Testis (tissue), 3 donors: ENCODE data around the gene SLC44A1. TPM values are rescaled to one million over a fixed set of nuclear protein-coding genes. Genes with fewer than 3 reads are reported as not detected.
"Not testable (repeated sequence)": the region's sequence is repeated elsewhere in the genome, so short reads cannot be mapped to it uniquely, and the experiment has no call there.

Experiments
- DNase-seq: peaks from one replicate; pipeline ENCODE4 v3.0.0-alpha.2; 2019
- H3K27ac ChIP-seq, 2 donors: fragments of 200-600 bp; sonication (generic); one replicate each; pipeline ENCODE4 v1.5.1; 2019
- H3K27me3 ChIP-seq: fragments of 200-600 bp; sonication (generic); one replicate; pipeline ENCODE4 v1.5.1; 2019
- H3K36me3 ChIP-seq: fragments of 200-600 bp; sonication (generic); one replicate; pipeline ENCODE4 v1.5.1; 2017; ENCODE audit warnings: low read depth; ENCODE audit errors: missing control alignments
- H3K4me1 ChIP-seq: fragments of 200-600 bp; sonication (generic); one replicate; pipeline ENCODE4 v1.5.1; 2019
- H3K4me3 ChIP-seq, 2 donors: fragments of 200-600 bp; sonication (generic); one replicate each; pipeline ENCODE4 v1.5.1; 2017 to 2019
- H3K9me3 ChIP-seq: fragments of 200-600 bp; sonication (generic); one replicate; pipeline ENCODE4 v1.5.1; 2017
- CTCF ChIP-seq, 3 experiments: fragments of 450-650 bp in 2 of 3; fragments of 200-600 bp in 1 of 3; sonication (generic) in 1 of 3; IDR thresholded peaks; one replicate each; pipeline ENCODE4 v1.5.1; 2016 to 2019; ENCODE audit warnings: antibody characterized with exemption in 3 of 3, mild to moderate bottlenecking in 2 of 3, moderate library complexity in 1 of 3
- POLR2A ChIP-seq: fragments of 450-650 bp; IDR thresholded peaks from one replicate; pipeline ENCODE4 v1.6.1; 2017; ENCODE audit warnings: antibody characterized with exemption, mild to moderate bottlenecking, moderate library complexity
- WGBS, 2 donors: methylation state at CpG; one replicate each; pipeline ENCODE4 v1.1.5; 2018; 5-methylcytosine and 5-hydroxymethylcytosine counted together
- intact Hi-C: fragments of 100-400 bp; cut with DNase I; formaldehyde crosslinking; loops from one replicate; pipeline ENCODE4 v1.15.1; 2023; ENCODE audit warnings: low total_unique reads
- polyA plus RNA-seq: library from polyadenylated mRNA; stranded (reverse); fragments of 350-450 nt; fragmentation: Illumina TruSeq; extraction: RNeasy Lipid Tissue Mini Kit (QIAGEN cat#74804); gene quantifications from one replicate; pipeline ENCODE4 v1.2.3, GENCODE V29; 2014; ENCODE audit warnings: low read depth, low replicate concordance; ENCODE audit not compliant: insufficient read depth
- total RNA-seq, 2 donors: library from RNA; depleted of rRNA; stranded (reverse); fragments of >200 nt; gene quantifications; one replicate each; pipeline ENCODE4 v1.2.3, GENCODE V29; 2016

Gene SLC44A1
- total and polyA plus RNA-seq, 3 donors from 2014 or later, result 8.9 to 16.7 (median 11.1) TPM

- Histone ChIP-seq H3K4me3 (no peak overlapping the region), H3K36me3 (no peaks in the 10 kb centered on the region), H3K27ac (peak overlapping the region in 1 of 2 donors; percentile 2), H3K27me3 (no peaks in the 10 kb centered on the region), H3K4me1 (peaks cover 6% of the 10 kb centered on the region), H3K9me3 (no peaks in the 10 kb centered on the region)
- intact Hi-C loops, result no loop called here
- 52 to 58% methylated on average over 2 of the region's 2 CpGs for WGBS, 2 donors
- no peak for DNase-seq
- TF ChIP-seq POLR2A, result no peak
- no peak for TF ChIP-seq CTCF (IDR thresholded peaks at IDR 0.05)
These were observed 14.8 kb downstream of the SLC44A1 start for GRCh38 chr9:105259274-105259673.

- TF ChIP-seq POLR2A (no peak), CTCF (IDR thresholded peaks at IDR 0.05) (no peak)
- Histone ChIP-seq H3K36me3 (no peaks in the 10 kb centered on the region), H3K27ac (peak overlapping the region in 1 of 2 donors; percentile 50), H3K9me3 (no peaks in the 10 kb centered on the region), H3K4me1 (peaks cover 6% of the 10 kb centered on the region), H3K4me3 (no peak overlapping the region), H3K27me3 (no peaks in the 10 kb centered on the region)
- DNase-seq, result peak; percentile 30
- intact Hi-C loops, result no loop called here
These were observed 15.5 kb downstream of the SLC44A1 start for GRCh38 chr9:105259731-105260612.

- TF ChIP-seq CTCF (IDR thresholded peaks at IDR 0.05), result no peak
- Histone ChIP-seq H3K4me3 (no peak overlapping the region), H3K36me3 (no peaks in the 10 kb centered on the region), H3K4me1 (peaks cover 4% of the 10 kb centered on the region), H3K9me3 (no peaks in the 10 kb centered on the region), H3K27me3 (no peaks in the 10 kb centered on the region), H3K27ac (no peak overlapping the region)
- 92 to 95% methylated on average over 2 of the region's 2 CpGs for WGBS, 2 donors
- DNase-seq, result no peak
- intact Hi-C loops, result no loop called here
These were observed 18.0 kb downstream of the SLC44A1 start for GRCh38 chr9:105262497-105262896.

GRCh38 chr9:105264380-105264779 is 19.9 kb downstream of the SLC44A1 start:
- intact Hi-C loops, result no loop called here
- no peaks in the 10 kb centered on the region for H3K36me3 ChIP-seq
- no peaks in the 10 kb centered on the region for H3K9me3 ChIP-seq
- no peaks in the 10 kb centered on the region for H3K4me1 ChIP-seq
- no peak overlapping the region for H3K27ac ChIP-seq
- no peak for DNase-seq
- H3K4me3 ChIP-seq, result no peak overlapping the region
- no peaks in the 10 kb centered on the region for H3K27me3 ChIP-seq
- 91 to 98% methylated on average over 4 of the region's 4 CpGs for WGBS, 2 donors
- TF ChIP-seq CTCF (IDR thresholded peaks at IDR 0.05), result no peak
- TF ChIP-seq POLR2A, result no peak

GRCh38 chr9:105268254-105268653 is 23.8 kb downstream of the SLC44A1 start:
- WGBS, 2 donors, result 93 to 94% methylated on average over 10 of the region's 10 CpGs
- DNase-seq, H3K27me3 ChIP-seq, H3K4me1 ChIP-seq, H3K36me3 ChIP-seq, H3K9me3 ChIP-seq, intact Hi-C loops, H3K27ac ChIP-seq, H3K4me3 ChIP-seq: not testable (repeated sequence)
